Stimulated activated CD4-positive, alpha-beta T cell treated with anti-CD3 and anti-CD28 coated beads, TNF-alpha, amount 100 ng/mL, for 1 hour (primary cell): ENCODE data around the gene WNT5B.
A peak's percentile ranks its signal among the peaks of the same experiment; 100 is the strongest.

ENCODE experiments used
- DNase-seq, 3 donors: peaks; one replicate each; pipeline ENCODE4 v3.0.0-alpha.2; 2020; ENCODE audit warnings: low read depth in 3 of 3, low spot score in 1 of 3

WNT5B gene

GRCh38 chr12:1650260-1650977 lies 21.4 kb downstream of the WNT5B start:
- no peak for DNase-seq

DNA sequence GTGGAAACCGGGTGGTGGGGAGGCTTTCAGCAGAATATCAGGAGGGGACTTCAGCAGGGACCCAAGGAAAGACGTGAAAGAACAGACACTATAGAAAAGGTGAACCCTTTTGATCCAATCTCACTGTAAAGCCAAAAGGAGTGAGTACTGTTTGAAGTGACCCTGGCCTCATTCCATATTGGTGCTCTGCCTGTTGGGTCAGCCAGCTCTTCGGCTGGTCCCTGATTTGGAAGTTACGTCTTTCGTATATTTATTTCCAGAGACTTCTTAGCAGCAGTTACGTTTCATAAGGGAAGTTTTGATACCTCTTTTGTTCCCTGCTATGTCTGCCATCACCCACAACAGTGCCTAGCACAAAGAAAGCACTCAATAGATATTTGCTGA lies 21.9 kb downstream of the WNT5B start:
- DNase-seq = no peak

DNA sequence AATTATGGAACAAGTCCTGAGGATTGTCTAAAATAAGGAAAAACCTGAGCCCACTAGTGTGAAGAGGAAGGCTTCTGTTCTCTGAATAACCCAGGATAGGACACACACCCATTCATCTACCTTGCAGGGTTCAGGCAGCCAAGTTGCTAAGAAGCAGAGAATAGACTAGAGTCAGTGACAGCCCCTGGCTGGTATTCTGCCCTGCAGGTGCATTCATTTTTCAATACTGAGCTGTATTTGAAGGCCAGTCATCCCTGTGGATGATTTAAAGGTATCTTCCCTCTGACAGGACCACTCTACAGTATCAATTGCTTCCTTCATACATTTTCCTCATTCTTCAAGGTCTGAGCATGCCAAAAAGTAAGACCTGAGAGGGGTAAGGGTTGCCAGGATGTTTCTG lies 22.9 kb downstream of the WNT5B start:
- DNase-seq = no peak

DNA sequence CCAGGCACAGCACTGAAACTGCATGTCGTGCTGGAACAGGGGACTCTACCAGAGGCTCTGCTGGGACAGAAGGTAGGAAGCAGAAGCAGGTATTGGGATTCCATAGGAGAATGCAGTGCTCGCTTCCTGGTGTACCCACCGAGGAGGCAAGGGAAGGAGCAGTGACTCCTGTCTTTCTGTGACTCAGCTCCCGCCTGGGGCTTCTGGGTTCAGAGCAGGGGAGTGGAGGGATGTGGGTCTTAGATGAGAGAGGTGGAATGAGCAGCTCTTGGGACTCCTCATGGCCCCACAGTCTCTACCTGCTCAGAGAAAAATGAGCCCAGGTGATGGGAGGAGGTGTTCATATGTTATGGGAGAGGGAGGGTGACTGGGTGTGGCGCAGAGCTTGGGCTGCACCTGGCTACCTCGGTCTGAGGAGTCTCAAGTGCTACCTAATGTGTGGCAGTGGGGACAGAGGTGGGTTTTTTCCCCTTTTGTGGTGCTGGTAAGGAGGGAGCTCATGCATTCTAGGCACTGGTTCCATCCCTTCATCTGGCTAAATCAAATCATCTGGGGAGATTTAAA lies 26.3 kb downstream of the WNT5B start:
- no peak for DNase-seq

- DNase-seq = no peak
Observed at GRCh38 chr12:1656902-1657301, 27.9 kb downstream of the WNT5B start.

DNA sequence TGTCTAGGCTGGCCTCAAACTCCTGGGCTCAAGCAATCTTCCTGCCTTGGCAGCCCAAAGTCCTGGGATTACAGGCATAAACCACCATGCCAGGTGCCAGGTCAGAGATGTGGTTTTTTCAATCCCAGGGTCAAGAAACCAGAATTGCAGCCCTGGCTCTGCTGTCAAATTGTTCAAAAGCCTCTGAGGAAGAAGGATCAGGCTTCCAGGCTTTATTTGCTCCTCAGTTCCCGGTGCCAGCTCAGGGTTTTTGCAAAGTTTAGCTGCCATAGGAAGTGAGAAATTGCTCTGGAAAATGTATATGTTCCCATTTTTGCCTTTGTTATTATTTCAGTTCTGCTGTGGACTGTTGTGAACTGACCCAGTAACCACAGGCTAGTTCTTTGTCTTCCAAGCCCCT lies 28.7 kb downstream of the WNT5B start:
- DNase-seq = no peak

- DNase-seq = peak in 2 of 3 donors; percentile 10 to 24
Observed at GRCh38 chr12:1660304-1661187, 31.5 kb downstream of the WNT5B start.

- DNase-seq = peak; percentile 47 to 56 (median 55)
Observed at GRCh38 chr12:1661553-1662335, 32.7 kb downstream of the WNT5B start.

DNA sequence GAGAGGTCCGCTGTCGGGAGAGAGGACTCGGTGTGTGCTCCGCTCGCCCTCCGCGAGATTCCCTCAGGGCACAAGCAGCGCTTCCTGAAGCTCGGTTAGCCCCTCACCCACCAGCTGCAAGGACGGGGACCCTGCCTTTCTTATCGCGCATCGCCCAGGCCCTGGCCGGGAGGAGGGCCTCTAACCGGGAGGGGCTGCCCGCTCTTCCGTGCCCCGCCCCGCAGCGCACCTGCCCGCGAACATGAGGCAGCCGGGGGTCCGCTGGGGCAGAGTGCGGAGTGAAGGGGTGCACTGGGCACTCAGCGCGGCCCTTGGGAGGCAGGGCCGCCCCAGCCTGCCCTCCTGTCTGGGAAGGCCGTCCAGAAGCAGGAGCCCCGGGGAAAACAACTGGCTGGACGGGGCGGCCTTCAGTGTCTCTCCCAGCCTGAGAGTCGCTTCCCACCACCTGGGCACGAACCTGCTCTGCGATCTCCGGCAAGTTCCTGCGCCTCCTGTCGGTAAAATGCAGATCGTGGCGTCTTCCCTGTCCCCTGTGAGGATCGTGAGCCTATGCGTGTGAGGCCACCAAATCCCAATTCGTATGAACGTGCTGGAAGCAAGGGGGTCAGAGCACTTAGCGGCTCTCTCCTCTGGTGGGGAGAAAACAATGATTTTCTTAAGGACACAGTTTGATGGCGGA lies 33.9 kb downstream of the WNT5B start:
- DNase-seq = peak in 1 of 3 donors; percentile 8

GRCh38 chr12:1663440-1664132 lies 34.6 kb downstream of the WNT5B start:
- no peak for DNase-seq

GRCh38 chr12:1665366-1665765 lies 36.3 kb downstream of the WNT5B start:
- no peak for DNase-seq

- DNase-seq = no peak
Observed at GRCh38 chr12:1666215-1666614, 37.2 kb downstream of the WNT5B start.

GRCh38 chr12:1666685-1667162 lies 37.7 kb downstream of the WNT5B start:
- no peak for DNase-seq

- no peak for DNase-seq
Observed at GRCh38 chr12:1668833-1669543, 40.0 kb downstream of the WNT5B start.

- no peak for DNase-seq
Observed at GRCh38 chr12:1670358-1671268, 41.6 kb downstream of the WNT5B start.

DNA sequence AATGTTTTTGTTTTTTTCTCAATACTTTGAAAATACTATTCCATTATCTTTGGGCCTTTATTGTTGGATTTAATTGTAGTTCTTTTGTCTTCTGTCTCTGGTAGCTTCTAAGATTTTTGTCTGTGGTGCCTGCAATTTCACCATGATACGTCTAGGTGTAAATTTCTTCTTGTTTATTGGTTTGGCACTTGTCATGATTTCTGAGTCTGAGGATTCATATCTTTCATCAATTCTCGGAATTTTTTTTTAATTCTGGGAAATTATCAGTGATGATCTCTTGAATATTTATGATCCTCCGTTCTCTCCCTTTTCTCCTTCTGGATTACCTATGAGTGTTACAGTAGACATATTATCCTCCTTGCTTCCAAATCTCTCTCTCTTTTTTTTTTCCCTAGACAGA lies 47.0 kb downstream of the WNT5B start:
- no peak for DNase-seq

DNA sequence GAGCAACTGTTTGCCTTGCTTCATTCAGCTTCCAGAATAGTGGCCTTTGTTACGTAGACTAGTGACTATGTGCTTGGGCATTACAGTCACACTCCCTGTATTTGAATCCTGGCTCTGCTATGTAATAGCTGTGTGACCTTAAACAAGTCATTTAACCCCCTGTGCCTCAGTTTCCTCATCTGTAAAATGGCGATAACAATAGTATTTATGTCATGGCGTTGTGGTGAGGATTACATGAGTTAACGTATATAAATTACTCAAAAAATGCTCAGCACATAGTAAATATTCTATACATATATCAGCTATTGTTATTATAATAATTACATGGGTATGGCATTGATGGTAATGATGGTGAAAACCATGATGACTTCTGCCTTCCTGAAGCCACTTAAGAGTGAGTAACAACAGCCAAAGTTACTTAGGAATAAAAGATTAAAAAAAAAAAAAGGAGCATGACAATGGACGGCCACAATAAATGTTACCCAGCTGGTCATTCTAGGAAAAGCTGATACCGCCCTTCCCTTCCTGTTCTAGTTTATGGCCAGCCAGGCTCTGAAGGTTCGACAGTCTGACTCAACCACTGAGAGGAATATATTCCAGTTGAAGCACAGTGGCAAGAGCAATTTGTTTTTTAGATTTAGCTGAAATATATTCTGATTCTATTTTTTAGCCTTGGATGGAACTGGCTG lies 51.9 kb downstream of the WNT5B start:
- no peak for DNase-seq

DNA sequence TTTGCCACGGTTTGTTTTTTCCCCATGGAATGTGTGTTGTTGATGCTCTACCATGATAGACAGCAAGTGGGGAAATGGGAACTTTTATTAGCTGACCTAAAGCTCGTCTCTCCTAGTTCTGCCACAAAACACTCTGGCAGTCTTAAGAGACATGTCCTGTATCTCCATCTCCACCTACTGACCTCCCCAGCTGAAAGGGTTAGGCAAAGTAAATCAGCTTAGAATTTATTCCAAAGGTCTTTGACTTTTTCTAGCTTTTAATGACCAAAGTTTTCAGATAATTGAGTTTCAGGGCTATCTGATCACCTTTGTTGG lies 52.4 kb downstream of the WNT5B start:
- no peak for DNase-seq
